Mesenchymal stem cell (in vitro differentiated cells and primary cell): ENCODE results near the gene KLHL30.

ENCODE experiments used
- DNase-seq: peaks from one replicate; pipeline ENCODE4 v3.0.0-alpha.2; 2013
- H2AFZ ChIP-seq: one replicate; pipeline ENCODE4 v1.6.1; 2013; ENCODE audit warnings: low read depth, mild to moderate bottlenecking, control low read depth, inconsistent platforms, low read length, moderate library complexity
- H2AK5ac ChIP-seq: 2 replicates; pipeline ENCODE4 v1.6.1; 2013; ENCODE audit warnings: low read length, moderate library complexity, mild to moderate bottlenecking, inconsistent platforms; ENCODE audit not compliant: severe bottlenecking
- H2BK120ac ChIP-seq: one replicate; pipeline ENCODE4 v1.6.1; 2013; ENCODE audit warnings: low read depth, mild to moderate bottlenecking, inconsistent platforms, low read length, moderate library complexity
- H2BK12ac ChIP-seq, 2 experiments: one replicate each; pipeline ENCODE4 v1.6.1; 2013; ENCODE audit warnings: inconsistent platforms in 2 of 2, low read length in 2 of 2, mild to moderate bottlenecking in 2 of 2, moderate library complexity in 2 of 2, control low read depth in 1 of 2
- H2BK15ac ChIP-seq: one replicate; pipeline ENCODE4 v1.6.1; 2013; ENCODE audit warnings: mild to moderate bottlenecking, low read depth, inconsistent platforms; ENCODE audit not compliant: poor library complexity, severe bottlenecking
- H2BK5ac ChIP-seq: 2 replicates; pipeline ENCODE4 v1.6.1; 2013; ENCODE audit warnings: low read depth, mild to moderate bottlenecking, low read length, control low read depth, inconsistent platforms; ENCODE audit not compliant: poor library complexity, severe bottlenecking
- H3K14ac ChIP-seq, 2 experiments: one replicate each; pipeline ENCODE4 v1.6.1; 2013; ENCODE audit warnings: inconsistent platforms in 2 of 2, low read length in 2 of 2, control low read depth in 1 of 2, mild to moderate bottlenecking in 1 of 2, moderate library complexity in 1 of 2
- H3K18ac ChIP-seq, 2 experiments: one replicate each; pipeline ENCODE4 v1.6.1; 2013; ENCODE audit warnings: inconsistent platforms in 2 of 2, low read length in 2 of 2, control low read depth in 1 of 2, low read depth in 1 of 2, mild to moderate bottlenecking in 1 of 2
- H3K23ac ChIP-seq, 2 experiments: one replicate each; pipeline ENCODE4 v1.6.1; 2013; ENCODE audit warnings: inconsistent platforms in 2 of 2, low read length in 2 of 2, mild to moderate bottlenecking in 2 of 2, moderate library complexity in 2 of 2, control low read depth in 1 of 2
- H3K27ac ChIP-seq: 2 replicates; pipeline ENCODE4 v1.5.1; 2013; ENCODE audit warnings: mild to moderate bottlenecking, moderate library complexity, low read length, control low read depth, inconsistent platforms; ENCODE audit not compliant: poor library complexity, severe bottlenecking
- H3K27me3 ChIP-seq, 2 experiments: 2 replicates each; pipeline versions ENCODE4 v1.6.1 to v1.7.0; 2013; ENCODE audit warnings: low read length in 2 of 2, mild to moderate bottlenecking in 2 of 2, moderate library complexity in 2 of 2, control low read depth in 1 of 2, inconsistent platforms in 1 of 2; ENCODE audit not compliant: control insufficient read depth in 1 of 2, insufficient read depth in 1 of 2
- H3K36me3 ChIP-seq, 2 experiments: 2 replicates each; pipeline versions ENCODE4 v1.6.1 to v1.7.0; 2013; ENCODE audit warnings: low read length in 2 of 2, control low read depth in 1 of 2, inconsistent platforms in 1 of 2, low read depth in 1 of 2, mild to moderate bottlenecking in 1 of 2; ENCODE audit not compliant: insufficient read depth in 2 of 2, control insufficient read depth in 1 of 2
- H3K4ac ChIP-seq, 2 experiments: one replicate each; pipeline ENCODE4 v1.6.1; 2013; ENCODE audit warnings: inconsistent platforms in 2 of 2, low read length in 2 of 2, mild to moderate bottlenecking in 2 of 2, moderate library complexity in 2 of 2, control low read depth in 1 of 2, low read depth in 1 of 2
- H3K4me1 ChIP-seq: 2 replicates; pipeline ENCODE4 v1.6.1; 2013; ENCODE audit warnings: low read depth, low read length, control low read depth; ENCODE audit not compliant: control insufficient read depth, insufficient read depth
- H3K4me2 ChIP-seq: 2 replicates; pipeline ENCODE4 v1.6.1; 2013; ENCODE audit warnings: low read length, mild to moderate bottlenecking, inconsistent platforms; ENCODE audit not compliant: poor library complexity, severe bottlenecking
- H3K4me3 ChIP-seq, 2 experiments: 2 replicates each; pipeline versions ENCODE4 v1.5.1 to v1.7.0; 2013; ENCODE audit warnings: low read length in 2 of 2, mild to moderate bottlenecking in 2 of 2, control low read depth in 1 of 2, low read depth in 1 of 2; ENCODE audit not compliant: insufficient read depth in 1 of 2
- H3K79me1 ChIP-seq: replicated peaks from 2 replicates; pipeline ENCODE4 v1.6.1; 2013; ENCODE audit warnings: mild to moderate bottlenecking, control low read depth, low read length, inconsistent platforms; ENCODE audit not compliant: poor library complexity, severe bottlenecking
- H3K9ac ChIP-seq: 2 replicates; pipeline ENCODE4 v1.7.0; 2013; ENCODE audit warnings: mild to moderate bottlenecking, low read length, moderate library complexity
- H3K9me3 ChIP-seq: 2 replicates; pipeline ENCODE4 v1.7.0; 2013; ENCODE audit warnings: mild to moderate bottlenecking, low read length; ENCODE audit not compliant: control insufficient read depth
- H4K8ac ChIP-seq: one replicate; pipeline ENCODE4 v1.6.1; 2013; ENCODE audit warnings: inconsistent platforms, mild to moderate bottlenecking, low read length, moderate library complexity
- H4K91ac ChIP-seq: one replicate; pipeline ENCODE4 v1.6.1; 2013; ENCODE audit warnings: mild to moderate bottlenecking, low read length, inconsistent platforms
- WGBS: methylation state at CpG from one replicate; pipeline ENCODE4 v1.1.7; 2013; ENCODE audit warnings: mixed read lengths; 5-methylcytosine and 5-hydroxymethylcytosine counted together

KLHL30 gene

GRCh38 chr2:238121511-238122286, 16.8 kb upstream of the KLHL30 start:
- no peak overlapping the region for H4K8ac ChIP-seq
- no peak overlapping the region for H2BK120ac ChIP-seq
- H3K27ac ChIP-seq: no peak overlapping the region
- no peak overlapping the region for H3K9ac ChIP-seq
- H3K14ac ChIP-seq: no peak overlapping the region
- no peak overlapping the region for H3K18ac ChIP-seq
- no peak overlapping the region for H4K91ac ChIP-seq
- no peak overlapping the region for H3K4me2 ChIP-seq
- peaks cover 12% of the 10 kb centered on the region for H3K4me1 ChIP-seq
- H2AFZ ChIP-seq: no peak overlapping the region
- H2BK12ac ChIP-seq: no peak overlapping the region
- H3K36me3 ChIP-seq: no peaks in the 10 kb centered on the region
- no peak overlapping the region for H2AK5ac ChIP-seq
- WGBS: 91% methylated on average over 22 of the region's 27 CpGs
- H2BK5ac ChIP-seq: no peak overlapping the region
- H3K4me3 ChIP-seq: no peak overlapping the region
- no peak overlapping the region for H3K4ac ChIP-seq
- peaks cover 53 to 60% of the 10 kb centered on the region in 2 experiments for H3K27me3 ChIP-seq
- no peak overlapping the region for H3K23ac ChIP-seq
- DNase-seq: no peak
- peaks cover 6% of the 10 kb centered on the region for H3K9me3 ChIP-seq
- H2BK15ac ChIP-seq: no peak overlapping the region
- no peaks in the 10 kb centered on the region for H3K79me1 ChIP-seq

DNA sequence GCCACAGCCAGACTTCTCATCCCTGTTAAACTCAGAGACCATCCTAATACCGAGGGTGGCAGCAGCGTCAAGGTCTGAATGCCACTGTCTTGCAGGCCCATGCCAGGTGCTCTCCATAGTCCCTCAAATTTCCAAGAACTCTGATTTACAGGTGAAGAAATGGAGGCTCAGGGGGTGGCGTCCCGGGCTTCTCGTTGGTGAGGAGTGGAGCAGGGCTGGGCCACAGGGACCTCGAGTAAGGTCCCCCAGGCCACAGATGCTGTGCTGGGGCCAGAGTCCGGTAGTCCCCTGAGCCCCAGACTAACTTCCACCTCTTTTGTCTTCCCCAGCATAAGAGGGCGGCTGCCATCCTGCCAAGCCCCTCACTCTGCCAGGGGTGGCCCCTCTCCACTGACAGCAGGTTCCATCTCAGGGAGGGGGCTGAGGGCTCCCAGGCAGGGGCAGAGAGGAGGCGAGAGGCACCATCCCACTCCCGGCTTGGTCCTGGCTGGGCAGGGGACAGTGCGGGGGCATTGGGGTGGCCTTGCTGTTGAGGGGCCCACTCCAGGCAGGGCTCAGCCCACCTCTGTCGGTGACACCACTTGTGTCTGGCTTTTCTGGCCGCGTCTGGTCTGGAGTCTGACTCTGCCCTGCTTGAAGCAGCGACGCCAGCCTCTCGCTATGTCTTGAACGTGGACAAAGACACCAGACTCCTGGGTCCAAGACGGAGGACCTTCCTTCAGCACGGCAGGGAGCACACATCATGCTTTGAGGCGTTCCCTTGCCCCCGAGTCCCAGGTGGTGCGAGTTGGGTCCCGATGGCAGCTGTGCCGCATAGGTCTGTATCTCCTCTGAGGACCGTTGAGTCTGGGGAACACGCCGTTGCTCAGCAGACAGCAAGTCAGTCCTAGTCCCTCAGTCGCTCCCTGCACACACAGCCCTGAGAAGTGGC, 15.9 kb upstream of the KLHL30 start:
- H2AK5ac ChIP-seq: no peak overlapping the region
- no peak overlapping the region for H3K14ac ChIP-seq
- no peaks in the 10 kb centered on the region for H3K36me3 ChIP-seq
- WGBS: 80% methylated on average over 29 of the region's 29 CpGs
- no peak overlapping the region for H4K91ac ChIP-seq
- H3K27ac ChIP-seq: no peak overlapping the region
- no peak overlapping the region for H3K9ac ChIP-seq
- no peak overlapping the region for H3K4me3 ChIP-seq
- no peak overlapping the region for H3K4me2 ChIP-seq
- H2BK5ac ChIP-seq: no peak overlapping the region
- DNase-seq: no peak
- H2BK12ac ChIP-seq: no peak overlapping the region
- no peak overlapping the region for H2BK120ac ChIP-seq
- peaks cover 12% of the 10 kb centered on the region for H3K4me1 ChIP-seq
- peaks cover 51 to 57% of the 10 kb centered on the region in 2 experiments for H3K27me3 ChIP-seq
- H4K8ac ChIP-seq: no peak overlapping the region
- H3K9me3 ChIP-seq: peaks cover 5% of the 10 kb centered on the region
- H3K18ac ChIP-seq: no peak overlapping the region
- no peaks in the 10 kb centered on the region for H3K79me1 ChIP-seq
- H3K23ac ChIP-seq: no peak overlapping the region
- no peak overlapping the region for H3K4ac ChIP-seq
- no peak overlapping the region for H2AFZ ChIP-seq
- H2BK15ac ChIP-seq: no peak overlapping the region

DNA sequence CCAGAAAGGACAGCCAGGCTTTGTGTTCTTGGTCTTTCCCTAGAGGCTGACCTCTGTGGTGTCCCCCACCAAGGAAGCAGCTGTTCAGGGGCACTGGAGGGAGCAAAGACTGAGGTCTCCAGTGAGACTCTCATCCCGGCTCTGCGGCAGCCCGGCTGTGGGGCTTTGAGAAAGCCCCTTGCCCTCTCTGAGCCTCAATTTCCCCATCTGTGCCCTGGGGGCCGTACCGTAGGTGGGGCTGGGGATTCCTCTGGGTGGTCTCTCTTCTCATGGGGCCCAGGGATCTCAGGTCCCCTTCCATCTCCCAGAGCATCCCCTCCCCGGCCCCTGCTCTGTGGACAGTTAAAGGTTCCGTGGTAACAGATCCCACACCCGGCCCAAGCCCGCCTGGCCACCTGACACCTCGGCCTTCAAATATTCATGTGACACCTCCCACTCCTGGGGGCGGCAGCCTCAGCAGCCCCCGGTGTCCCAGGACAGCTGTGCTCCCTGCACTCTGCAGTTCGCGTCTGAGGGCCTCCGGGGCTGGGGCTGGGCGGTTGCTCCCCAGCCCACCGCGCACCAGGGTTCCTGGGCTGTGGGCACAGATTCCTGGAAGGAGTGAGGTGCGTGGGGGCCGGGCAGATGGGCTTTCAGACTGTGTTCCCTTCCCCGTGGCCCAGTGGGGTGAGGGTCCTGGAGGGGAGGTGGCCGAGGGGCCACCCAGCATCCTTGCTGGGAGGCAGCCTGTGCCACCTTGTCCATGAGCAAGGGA, 15.1 kb upstream of the KLHL30 start:
- H3K4me3 ChIP-seq: no peak overlapping the region
- H3K18ac ChIP-seq: no peak overlapping the region
- H3K9me3 ChIP-seq: peaks cover 3% of the 10 kb centered on the region
- H2BK12ac ChIP-seq: no peak overlapping the region
- no peak overlapping the region for H2BK5ac ChIP-seq
- H3K4me2 ChIP-seq: no peak overlapping the region
- H4K91ac ChIP-seq: no peak overlapping the region
- no peak overlapping the region for H3K4ac ChIP-seq
- H2AFZ ChIP-seq: no peak overlapping the region
- H2BK120ac ChIP-seq: no peak overlapping the region
- peaks cover 12% of the 10 kb centered on the region for H3K4me1 ChIP-seq
- no peak overlapping the region for H3K23ac ChIP-seq
- DNase-seq: no peak
- H4K8ac ChIP-seq: no peak overlapping the region
- H3K14ac ChIP-seq: no peak overlapping the region
- 83% methylated on average over 22 of the region's 22 CpGs for WGBS
- H2AK5ac ChIP-seq: no peak overlapping the region
- H3K27ac ChIP-seq: no peak overlapping the region
- no peaks in the 10 kb centered on the region for H3K79me1 ChIP-seq
- H3K9ac ChIP-seq: no peak overlapping the region
- no peak overlapping the region for H2BK15ac ChIP-seq
- H3K36me3 ChIP-seq: no peaks in the 10 kb centered on the region
- peaks cover 42 to 49% of the 10 kb centered on the region in 2 experiments for H3K27me3 ChIP-seq
